GM12878 (cell line): Measurements from ENCODE around the gene RMI2.

Experiments
- ATF2 ChIP-seq: IDR thresholded peaks from 2 replicates; pipeline ENCODE4 v1.6.1; 2012; ENCODE audit warnings: low read length, inconsistent platforms
- ATF3 ChIP-seq: IDR thresholded peaks from 2 replicates; pipeline ENCODE4 v1.6.1; 2011; ENCODE audit warnings: low read depth, mild to moderate bottlenecking, low read length, moderate library complexity, borderline replicate concordance; ENCODE audit errors: extremely low read depth
- BCL11A ChIP-seq: IDR thresholded peaks from 2 replicates; pipeline ENCODE4 v1.6.1; 2011; ENCODE audit warnings: low read depth, low read length
- CHD2 ChIP-seq: IDR thresholded peaks from 2 replicates; pipeline ENCODE4 v1.6.1; 2011; ENCODE audit warnings: low read depth, low read length, improper control_type of control experiment, borderline replicate concordance
- CTCF ChIP-seq, 3 experiments: IDR thresholded peaks in 2 of 3; conservative IDR thresholded peaks in 1 of 3; 2 replicates each; pipeline ENCODE4 v1.5.1; 2011; ENCODE audit warnings: low read depth in 3 of 3, low read length in 3 of 3, mild to moderate bottlenecking in 3 of 3, control low read depth in 2 of 3, moderate library complexity in 2 of 3, inconsistent platforms in 1 of 3, mixed read lengths in 1 of 3; ENCODE audit not compliant: control insufficient read depth in 2 of 3, insufficient read depth in 1 of 3; ENCODE audit errors: extremely low read depth in 1 of 3
- E2F8 ChIP-seq: fragments of 450-650 bp; IDR thresholded peaks from 2 replicates; pipeline ENCODE4 v1.6.1; 2018; ENCODE audit warnings: mild to moderate bottlenecking, low read depth, moderate library complexity; ENCODE audit not compliant: partially characterized antibody
- EZH2 ChIP-seq: IDR thresholded peaks from 2 replicates; pipeline ENCODE4 v1.6.1; 2012; ENCODE audit warnings: low read depth, mild to moderate bottlenecking, control low read depth, inconsistent platforms, low read length, borderline replicate concordance; ENCODE audit not compliant: control insufficient read depth
- HCFC1 ChIP-seq: fragments of 150-350 bp; IDR thresholded peaks from 2 replicates; pipeline ENCODE4 v1.6.1; 2014; ENCODE audit warnings: low read length
- JUNB ChIP-seq: IDR thresholded peaks from 2 replicates; pipeline ENCODE4 v1.6.1; 2016; ENCODE audit warnings: antibody characterized with exemption, mild to moderate bottlenecking
- MLLT1 ChIP-seq: fragments of 450-650 bp; IDR thresholded peaks from 2 replicates; pipeline ENCODE4 v1.6.1; 2016; ENCODE audit warnings: mild to moderate bottlenecking
- POLR2A ChIP-seq: IDR thresholded peaks from 2 replicates; pipeline ENCODE4 v1.6.1; 2011; ENCODE audit warnings: low read depth, mild to moderate bottlenecking, low read length
- ZBTB33 ChIP-seq: fragments of 450-650 bp; IDR thresholded peaks from 2 replicates; pipeline ENCODE4 v1.6.1; 2017; ENCODE audit warnings: mild to moderate bottlenecking

- TF ChIP-seq ZBTB33 = no peak
- TF ChIP-seq EZH2 = no peak
- no peak for TF ChIP-seq POLR2A
- no peak for TF ChIP-seq CTCF (IDR thresholded peaks at IDR 0.05 in 2 of 3, conservative IDR thresholded peaks at IDR 0.05 in 1 of 3; ENCODE audit: control insufficient read depth in 2 of 3, extremely low read depth in 1 of 3, insufficient read depth in 1 of 3, low read depth in 3 of 3, low read length in 3 of 3)
- TF ChIP-seq ATF3 = no peak
- TF ChIP-seq MLLT1 = no peak
- no peak for TF ChIP-seq BCL11A
- no peak for TF ChIP-seq CHD2
- TF ChIP-seq ATF2 = no peak
- no peak for TF ChIP-seq JUNB
- TF ChIP-seq E2F8 = no peak
- TF ChIP-seq HCFC1 = no peak
These were observed 29.7 kb upstream of the RMI2 start for GRCh38 chr16:11315510-11315909.
